GM21526 (cell line): ENCODE results near the gene TFEB.

Experiments used
- ATAC-seq: cut with Tn5 transposase; IDR thresholded peaks from one replicate; pipeline ENCODE4 v1.9.1; 2021; ENCODE audit warnings: moderate library complexity; ENCODE audit not compliant: unreplicated experiment, low FRiP score

The TFEB gene

DNA sequence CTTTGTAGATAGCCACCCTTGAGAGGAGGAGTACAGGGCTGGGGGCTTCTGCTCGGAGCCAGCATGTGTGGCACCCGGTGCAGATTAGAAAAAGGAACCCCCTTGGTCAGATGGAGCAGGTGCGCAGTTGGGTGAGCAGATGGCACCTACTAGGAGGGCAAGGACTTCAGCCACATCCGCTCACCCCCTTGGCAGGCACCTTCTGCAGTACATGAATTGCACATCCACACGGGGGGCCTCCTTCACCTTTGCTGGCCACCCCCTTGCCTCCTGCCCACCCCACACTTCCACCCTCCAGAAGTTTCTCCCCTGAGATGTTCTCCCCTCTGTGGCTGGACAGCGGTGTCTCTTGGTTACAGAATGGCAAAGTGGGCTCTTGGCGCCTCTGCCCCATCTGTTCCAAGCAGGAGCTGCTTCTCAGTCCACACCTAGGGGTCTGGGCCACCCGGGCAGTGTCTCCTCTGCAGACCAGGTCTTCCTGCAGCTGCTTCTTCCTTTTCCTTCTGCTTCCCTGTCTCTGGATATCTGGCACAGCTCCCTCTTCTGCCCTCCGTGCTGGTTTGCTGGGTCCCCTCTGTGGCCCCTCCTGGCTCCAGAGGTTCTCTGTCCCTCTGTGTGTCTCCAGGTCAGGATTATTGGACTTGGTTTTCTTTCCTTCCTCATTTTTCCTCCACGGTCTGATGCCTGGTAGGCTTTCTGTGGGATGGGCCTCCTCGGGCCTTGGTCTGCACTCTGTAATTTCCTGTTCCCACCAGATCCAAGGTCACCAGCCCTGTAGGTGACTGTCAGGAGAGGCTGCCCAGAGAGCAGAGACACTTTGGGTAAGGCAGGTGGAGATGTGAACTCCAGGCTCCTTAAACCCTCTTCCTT lies 93.1 kb downstream of the TFEB start:
- ATAC-seq: no peak

DNA sequence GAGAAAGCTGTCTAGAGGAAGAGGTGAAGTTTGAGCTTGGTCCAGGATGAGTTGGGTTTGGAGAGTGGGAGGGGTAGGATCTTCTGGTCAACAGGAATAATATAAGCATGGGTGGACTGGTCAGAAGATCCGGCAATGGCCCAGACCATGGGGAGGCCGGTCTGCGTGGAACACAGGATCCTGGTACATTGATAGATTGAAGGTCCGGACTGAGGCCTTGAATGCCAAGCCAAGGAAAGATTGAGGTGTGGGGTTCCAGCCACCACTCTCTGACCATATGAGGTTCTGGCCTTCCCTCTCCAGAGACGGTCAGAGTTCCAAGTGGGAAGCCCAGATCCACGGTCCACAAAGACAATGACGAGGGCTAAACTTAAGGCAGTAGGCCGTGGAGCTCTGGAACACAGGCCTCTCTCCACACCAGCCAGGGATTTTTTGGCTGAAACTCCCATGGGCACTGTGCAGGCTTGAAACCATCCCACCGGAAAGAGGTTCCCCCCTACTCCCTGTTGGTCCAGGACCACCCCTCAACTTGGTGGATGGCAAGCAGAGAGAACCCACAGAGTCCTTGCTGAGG lies 94.0 kb downstream of the TFEB start:
- ATAC-seq: no peak

- no peak for ATAC-seq
Measured at GRCh38 chr6:41640426-41640825, 95.0 kb downstream of the TFEB start.

DNA sequence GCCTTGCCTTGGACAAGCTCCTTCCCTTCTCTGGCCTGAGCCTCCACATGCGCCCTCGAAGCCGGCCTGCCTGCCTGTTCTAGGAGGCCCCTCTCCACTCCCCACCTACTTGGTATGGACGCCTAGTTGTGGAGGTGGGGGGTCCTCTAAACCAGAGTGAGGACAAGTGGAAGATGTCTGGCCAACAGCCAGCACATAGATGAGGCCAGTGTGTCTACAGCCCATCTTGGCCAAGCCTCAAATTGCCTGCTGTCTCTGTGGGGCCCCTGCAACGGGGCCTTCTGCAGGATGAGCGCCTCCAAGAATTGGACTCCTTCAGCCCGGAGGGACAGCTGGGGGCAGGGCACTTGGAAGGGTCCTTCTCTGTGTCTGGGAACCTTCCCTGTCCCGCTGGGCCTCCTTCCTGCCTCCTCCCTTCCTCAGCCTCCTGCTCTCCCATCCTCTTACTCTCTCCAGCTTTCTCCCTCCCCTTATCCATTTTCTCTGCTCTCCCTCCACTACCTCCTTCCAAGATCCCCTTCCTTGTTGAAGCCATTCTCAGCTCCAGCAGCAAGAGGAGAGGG lies 95.5 kb downstream of the TFEB start:
- ATAC-seq: no peak

DNA sequence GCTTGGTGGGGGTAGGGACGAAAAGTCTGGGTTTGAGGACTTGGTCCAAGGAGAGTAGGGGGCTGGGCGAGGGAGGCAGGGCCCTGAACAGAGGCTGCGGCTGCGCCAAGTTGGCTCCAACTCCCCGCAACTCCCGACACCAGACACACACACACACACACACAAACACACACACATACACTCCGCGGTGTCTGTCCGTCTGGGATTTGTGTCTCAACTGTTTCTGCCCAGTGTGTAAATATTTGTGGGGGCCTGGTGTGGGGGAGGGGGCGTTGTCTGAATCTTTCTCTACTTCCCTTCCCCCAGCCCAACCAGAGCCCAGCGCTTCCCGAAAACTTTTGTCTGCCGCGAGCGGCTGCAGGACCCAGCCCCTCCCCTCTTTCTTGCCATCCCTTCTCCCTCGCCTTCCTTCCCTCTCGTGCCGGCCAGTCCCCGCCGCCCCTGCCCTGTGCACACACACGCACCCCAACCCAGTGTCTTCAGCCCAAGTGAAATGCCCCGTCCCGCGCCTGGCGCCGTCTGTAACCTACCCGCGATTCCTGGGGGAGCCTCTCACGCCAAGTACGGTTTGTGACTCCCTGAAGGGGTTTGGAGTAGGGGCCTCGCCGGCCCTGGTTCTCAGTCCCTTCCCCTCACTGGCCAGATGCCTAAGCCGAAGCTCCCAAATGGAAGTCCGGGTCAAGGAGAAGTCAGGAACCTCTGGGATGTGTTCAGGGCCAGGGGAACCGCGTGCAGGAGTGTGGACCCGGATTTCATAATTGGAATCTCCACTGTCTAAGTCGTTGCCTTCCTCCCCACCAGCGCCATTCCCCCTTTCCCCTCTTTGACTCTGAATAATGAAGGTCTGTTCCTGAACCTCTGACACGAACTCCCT lies 96.2 kb downstream of the TFEB start:
- ATAC-seq: no peak

DNA sequence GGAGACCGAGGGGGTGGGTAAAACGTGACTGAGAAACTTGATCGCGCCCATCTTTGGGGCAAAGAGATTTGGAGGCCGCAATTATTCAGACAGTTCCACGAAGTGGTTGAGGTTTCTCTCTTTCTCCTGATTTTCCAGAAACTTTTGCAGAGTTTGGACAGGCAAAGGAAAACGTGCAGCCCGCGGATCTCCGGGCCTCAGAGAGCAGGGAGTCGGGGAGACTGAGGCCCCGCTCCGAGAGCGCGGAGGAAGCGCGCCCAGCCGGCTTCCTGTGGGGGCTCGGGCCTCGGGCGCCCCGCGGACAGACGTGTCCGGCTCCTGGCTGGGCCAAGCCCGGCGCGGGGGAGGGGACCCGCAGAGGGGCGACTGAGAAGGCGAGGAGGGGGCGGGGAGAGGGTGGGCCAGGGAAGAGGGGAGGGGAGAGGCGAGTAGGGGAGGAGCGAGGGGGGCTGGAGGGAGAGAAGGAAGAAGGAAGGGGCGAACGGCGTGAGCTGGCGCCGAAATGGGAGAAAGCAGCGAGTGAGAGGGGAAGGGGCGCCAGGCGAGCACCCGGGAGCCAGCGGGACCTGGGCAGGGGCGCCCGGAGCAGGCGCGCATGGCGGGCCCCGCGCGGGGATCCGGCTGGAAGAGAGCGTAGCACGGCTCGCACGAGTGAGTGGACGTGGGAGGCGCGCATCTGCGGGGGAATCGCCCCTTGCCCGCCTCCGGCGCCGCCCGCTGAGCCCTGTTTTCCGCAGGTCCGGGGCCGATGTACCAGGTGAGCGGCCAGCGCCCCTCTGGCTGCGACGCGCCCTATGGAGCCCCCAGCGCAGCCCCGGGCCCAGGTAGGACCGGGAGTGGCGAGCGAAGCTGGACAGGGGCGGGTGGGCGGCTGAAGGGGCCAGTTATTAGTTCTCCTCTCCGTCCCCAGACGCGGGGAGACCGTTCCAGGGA lies 97.1 kb downstream of the TFEB start, which contains the start of gene MDFI:
Gene MDFI, plus strand, starts transcription at position 467 of the 933 bp plus-strand sequence. Its CDS starts 282 bp downstream, at position 749.
- ATAC-seq: no peak

DNA sequence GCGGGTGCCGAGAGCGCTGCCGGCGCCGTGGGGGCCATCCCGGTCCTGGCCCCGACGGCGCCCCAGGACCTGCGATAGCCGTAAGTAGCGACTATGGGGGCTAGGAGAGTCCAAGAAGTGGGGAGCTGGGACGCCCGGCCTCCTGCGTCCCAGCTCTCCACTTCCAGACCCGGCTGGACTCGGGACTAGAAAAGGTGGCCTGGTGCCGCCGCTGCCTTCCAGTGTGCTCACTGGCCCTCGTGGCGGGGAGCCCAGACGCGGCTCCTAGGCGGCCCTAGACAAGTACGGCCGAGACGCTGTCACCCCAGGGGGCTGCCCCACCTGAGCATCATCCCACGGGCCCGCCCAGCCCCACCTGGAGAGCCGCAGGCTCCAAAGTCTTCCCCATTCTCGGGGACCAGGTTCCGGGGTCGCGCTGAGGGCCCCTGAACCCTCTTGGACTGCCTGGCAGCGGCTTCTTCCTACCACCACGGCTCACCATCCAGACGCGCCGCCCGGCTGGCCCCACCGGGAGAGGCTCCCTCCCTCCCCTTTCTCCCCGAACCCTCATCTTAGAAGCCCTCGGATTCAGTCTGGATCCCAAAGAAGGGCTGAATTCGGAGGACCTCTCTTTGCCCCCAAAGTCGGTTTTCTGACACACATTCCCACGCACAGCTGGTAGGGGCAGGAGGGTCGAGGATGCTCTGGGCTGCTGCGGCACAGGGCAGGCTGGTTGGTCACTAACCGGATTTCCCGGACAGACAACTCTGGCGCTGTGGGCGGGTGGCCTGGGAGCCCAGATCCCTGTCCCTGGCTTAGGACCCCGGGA lies 98.0 kb downstream of the TFEB start:
- ATAC-seq: no peak

GRCh38 chr6:41636833-41637193 lies 98.6 kb downstream of the TFEB start:
- ATAC-seq: no peak

- ATAC-seq: no peak
Measured at GRCh38 chr6:41635365-41635764, 100.0 kb downstream of the TFEB start.

DNA sequence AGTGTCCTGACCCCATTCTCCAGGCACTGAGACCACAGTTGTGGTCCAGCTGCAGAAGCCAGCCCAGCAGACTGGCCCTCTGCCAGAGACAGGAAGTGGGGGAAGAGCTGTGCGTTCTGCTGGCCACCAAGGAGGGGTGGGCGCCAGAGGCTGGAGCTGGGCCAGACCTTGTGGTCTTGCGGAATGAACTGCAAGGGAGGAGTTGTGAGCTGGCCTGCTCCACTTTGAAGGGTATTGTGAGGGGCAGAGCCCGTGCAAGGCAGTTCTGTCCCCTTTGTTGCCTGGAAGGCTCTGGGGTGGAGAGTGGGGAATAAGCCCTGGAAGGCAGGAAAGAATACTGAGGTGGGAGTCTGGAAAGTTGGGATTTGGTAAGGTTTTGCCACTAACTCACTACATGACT lies 100.8 kb downstream of the TFEB start:
- no peak for ATAC-seq
